Daoy (cell line): ENCODE results near the gene CDK6. TPM values are rescaled to one million over a fixed set of nuclear protein-coding genes. Genes with fewer than 3 reads are reported as not detected.
"Not testable (repeated sequence)": the region's sequence is repeated elsewhere in the genome, so short reads cannot be mapped to it uniquely, and the experiment has no call there.

ENCODE experiments used
- DNase-seq: peaks from one replicate; pipeline ENCODE4 v3.0.0-alpha.2; 2015; ENCODE audit warnings: low read depth
- total RNA-seq: library from RNA; depleted of rRNA; stranded (reverse); fragments of >200 nt; shearing (Covaris generic); gene quantifications from 2 replicates; pipeline ENCODE4 v1.2.3, GENCODE V29; 2014

Gene CDK6
- total RNA-seq, 1 experiment from 2014 or later, result 92.9 TPM

GRCh38 chr7:92624298-92624996 is 211.9 kb downstream of the CDK6 start:
- DNase-seq, result no peak

GRCh38 chr7:92623544-92623943 is 212.8 kb downstream of the CDK6 start:
- DNase-seq, result no peak

DNA sequence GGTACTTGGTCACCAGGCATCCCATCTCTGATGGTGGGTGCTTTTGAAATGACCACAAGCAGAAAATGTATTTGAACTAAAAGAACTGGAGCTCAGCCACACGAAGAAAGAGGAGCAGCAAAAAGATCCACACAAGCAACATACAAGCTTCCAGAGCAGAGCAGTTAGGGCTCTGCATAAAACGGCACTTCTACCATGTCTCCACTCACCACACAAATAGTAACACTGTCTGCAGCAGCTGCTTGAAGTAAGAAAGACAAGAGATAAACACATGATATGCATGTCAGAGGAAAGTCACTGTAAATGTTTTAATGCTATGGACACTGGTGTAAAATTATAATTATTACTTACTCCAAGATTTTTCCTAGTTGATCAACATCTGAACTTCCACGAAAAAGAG is 213.7 kb downstream of the CDK6 start:
- DNase-seq, result no peak

- no peak for DNase-seq
Observed at GRCh38 chr7:92622030-92622429, 214.3 kb downstream of the CDK6 start.

GRCh38 chr7:92621561-92622023 is 214.8 kb downstream of the CDK6 start:
- DNase-seq, result no peak

- DNase-seq, result peak; percentile 84
Observed at GRCh38 chr7:92621026-92621540, 215.3 kb downstream of the CDK6 start.

GRCh38 chr7:92615861-92616260 is 220.5 kb downstream of the CDK6 start:
- no peak for DNase-seq

DNA sequence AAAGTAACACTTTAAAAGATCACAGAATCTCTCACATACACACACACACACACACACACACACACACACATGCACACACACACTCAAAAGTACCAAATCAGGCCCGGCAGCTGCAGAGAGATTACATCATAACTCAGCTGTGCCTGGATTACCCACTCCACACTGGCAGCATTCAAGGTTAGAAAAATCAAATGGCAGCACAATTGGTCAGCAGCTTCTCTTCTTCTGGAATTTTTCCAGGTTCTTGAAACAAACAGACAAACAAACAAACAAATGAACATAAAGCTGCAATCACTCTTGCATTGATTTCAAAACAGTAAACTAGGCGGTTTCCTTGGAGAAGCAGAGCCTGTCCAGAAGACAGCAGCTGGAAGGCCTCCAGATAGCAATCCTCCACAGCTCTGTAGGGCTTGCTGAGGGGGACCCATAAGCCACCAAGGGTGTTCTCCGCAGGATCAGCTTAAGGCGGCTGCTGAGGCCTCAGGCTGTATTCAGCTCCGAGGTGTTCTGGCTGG is 221.7 kb downstream of the CDK6 start:
- no peak for DNase-seq

DNA sequence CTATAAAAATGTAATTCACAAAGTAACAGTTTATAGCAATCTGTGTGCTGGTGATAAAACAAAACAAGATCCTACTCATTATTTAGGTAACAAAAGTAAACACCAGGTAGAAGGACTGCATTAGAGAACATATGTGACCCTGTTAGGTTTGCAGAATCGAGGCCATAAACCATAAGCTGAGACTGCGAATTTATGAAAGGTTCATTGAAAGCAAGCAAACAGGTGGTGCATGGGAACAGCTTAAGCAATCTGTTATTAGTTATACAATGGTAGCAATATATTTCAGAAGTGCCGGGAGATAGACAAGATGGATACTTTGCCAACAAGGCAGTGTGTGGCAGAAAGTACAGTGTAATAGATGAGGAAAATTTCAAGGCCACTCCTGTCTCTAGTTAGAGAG is 222.7 kb downstream of the CDK6 start:
- DNase-seq, result no peak

GRCh38 chr7:92613214-92613613 is 223.2 kb downstream of the CDK6 start:
- no peak for DNase-seq

DNA sequence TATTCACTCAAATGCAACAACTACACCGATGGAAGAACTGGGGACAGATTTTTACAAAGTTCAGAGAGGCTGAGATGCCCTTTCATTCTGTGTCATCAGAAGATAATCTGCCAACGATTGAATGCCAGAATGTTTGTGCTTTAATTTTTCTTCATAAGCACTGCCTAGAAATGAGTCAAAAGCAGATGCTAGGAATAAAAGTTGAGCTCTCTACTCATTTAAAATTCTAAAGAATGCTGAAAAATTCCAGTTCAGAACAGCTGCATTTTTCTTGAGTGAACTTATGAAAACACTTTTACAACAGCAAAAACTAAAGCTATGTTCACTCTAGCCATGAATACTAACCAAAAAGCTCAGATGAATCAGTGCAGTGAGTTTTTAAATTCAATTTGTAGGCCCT is 223.9 kb downstream of the CDK6 start:
- DNase-seq, result no peak

GRCh38 chr7:92611735-92612134 is 224.6 kb downstream of the CDK6 start:
- DNase-seq, result no peak

- no peak for DNase-seq
Observed at GRCh38 chr7:92609921-92610518, 226.4 kb downstream of the CDK6 start.

- no peak for DNase-seq
Observed at GRCh38 chr7:92608380-92609322, 227.7 kb downstream of the CDK6 start.

GRCh38 chr7:92606985-92607384 is 229.4 kb downstream of the CDK6 start:
- no peak for DNase-seq

DNA sequence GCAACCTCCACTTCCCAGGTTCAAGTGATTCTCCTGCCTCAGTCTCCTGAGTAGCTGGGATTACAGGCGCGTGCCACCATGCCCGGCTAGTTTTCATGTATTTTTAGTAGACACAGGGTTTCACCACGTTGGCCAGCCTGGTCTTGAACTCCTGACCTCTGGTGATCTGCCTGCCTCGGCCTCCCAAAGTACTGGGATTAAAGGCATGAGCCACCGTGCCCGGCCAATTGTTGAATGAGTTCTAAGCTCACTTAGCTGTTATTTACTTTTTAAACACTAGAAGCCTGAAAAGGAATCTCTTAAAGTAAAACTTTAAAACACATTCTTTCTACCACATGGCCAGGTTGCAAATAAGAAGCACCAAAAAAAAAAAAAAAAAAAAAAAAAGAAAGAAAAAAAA is 231.9 kb downstream of the CDK6 start:
- DNase-seq, result not testable (repeated sequence)

- no peak for DNase-seq
Observed at GRCh38 chr7:92603089-92603445, 233.3 kb downstream of the CDK6 start.

GRCh38 chr7:92602352-92603088 is 233.9 kb downstream of the CDK6 start:
- no peak for DNase-seq

GRCh38 chr7:92598310-92598981 is 237.9 kb downstream of the CDK6 start:
- DNase-seq, result no peak

GRCh38 chr7:92595281-92595680 is 241.1 kb downstream of the CDK6 start:
- DNase-seq, result peak; percentile 47

DNA sequence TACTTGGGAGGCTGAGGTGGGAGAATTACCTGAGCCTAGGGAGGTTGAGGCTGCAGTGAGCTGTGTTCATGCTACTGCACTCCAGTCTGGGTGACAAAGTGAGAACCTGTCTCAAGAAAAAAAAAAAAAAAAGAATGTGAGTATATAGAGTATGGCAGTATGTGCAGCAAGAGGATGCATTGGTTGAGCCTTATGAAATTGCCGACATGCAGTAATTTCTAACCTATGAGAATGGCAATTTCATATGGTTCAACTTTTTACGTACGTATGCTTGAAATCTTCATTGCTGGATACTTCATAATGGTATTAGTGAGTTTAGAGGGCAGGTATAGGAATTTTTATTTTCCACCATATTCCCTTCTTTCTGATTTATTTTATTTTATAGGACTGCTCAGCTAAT is 241.6 kb downstream of the CDK6 start:
- no peak for DNase-seq
